DND-41 (cell line): ENCODE measurements around the gene NAV3.

ENCODE experiments used
- ATAC-seq: fragments of 200-7000 bp; cut with Tn5 transposase; 3 replicates; pipeline ENCODE4 v1.9.1; 2021; ENCODE audit warnings: low read depth; ENCODE audit not compliant: insufficient read depth
- DNase-seq: peaks from one replicate; pipeline ENCODE4 v3.0.0-alpha.2; 2020
- H2AFZ ChIP-seq: 2 replicates; pipeline ENCODE4 v1.6.0; 2012; ENCODE audit warnings: low read depth, low read length
- H3K27ac ChIP-seq: 2 replicates; pipeline ENCODE4 v1.5.1; 2012; ENCODE audit warnings: low read length, inconsistent platforms
- H3K27me3 ChIP-seq: fragments of 200-600 bp; sonication (generic); 2 replicates; pipeline ENCODE4 v1.6.0; 2012; ENCODE audit warnings: low read length, mild to moderate bottlenecking, inconsistent platforms; ENCODE audit not compliant: insufficient read depth, poor library complexity
- H3K36me3 ChIP-seq: 2 replicates; pipeline ENCODE4 v1.5.1; 2012; ENCODE audit warnings: low read length, inconsistent platforms; ENCODE audit not compliant: insufficient read depth
- H3K4me1 ChIP-seq: 2 replicates; pipeline ENCODE4 v1.5.1; 2012; ENCODE audit warnings: mild to moderate bottlenecking, low read length; ENCODE audit not compliant: insufficient read depth
- H3K4me2 ChIP-seq: 2 replicates; pipeline ENCODE4 v1.6.0; 2012; ENCODE audit warnings: mild to moderate bottlenecking, moderate library complexity, low read length, inconsistent platforms; ENCODE audit not compliant: insufficient read depth
- H3K4me3 ChIP-seq, 2 experiments: fragments of 200-600 bp in 1 of 2; shearing (Covaris generic) in 1 of 2; 2 replicates each; pipeline ENCODE4 v1.5.1; 2012 to 2016; ENCODE audit warnings: inconsistent platforms in 2 of 2, low read length in 2 of 2, mild to moderate bottlenecking in 2 of 2, low read depth in 1 of 2, moderate library complexity in 1 of 2
- H3K79me2 ChIP-seq: 2 replicates; pipeline ENCODE4 v1.6.0; 2012; ENCODE audit warnings: low read length, inconsistent platforms; ENCODE audit not compliant: insufficient read depth
- H3K9ac ChIP-seq: 2 replicates; pipeline ENCODE4 v1.6.0; 2012; ENCODE audit warnings: low read depth, mild to moderate bottlenecking, inconsistent platforms, low read length, moderate library complexity
- H3K9me3 ChIP-seq: 2 replicates; pipeline ENCODE4 v1.5.1; 2012; ENCODE audit warnings: low read length, moderate library complexity, mild to moderate bottlenecking, inconsistent platforms; ENCODE audit not compliant: insufficient read depth, severe bottlenecking
- H4K20me1 ChIP-seq: 2 replicates; pipeline ENCODE4 v1.6.0; 2012; ENCODE audit warnings: low read length; ENCODE audit not compliant: insufficient read depth
- EZH2 ChIP-seq: IDR thresholded peaks from 3 replicates; pipeline ENCODE4 v1.6.1; 2012; ENCODE audit warnings: borderline replicate concordance, low read depth, mild to moderate bottlenecking, moderate library complexity, low read length, inconsistent platforms; ENCODE audit not compliant: severe bottlenecking
- TF ChIP-seq, protein P1 (sequence below): IDR thresholded peaks from 2 replicates; pipeline ENCODE4 v1.5.1; 2012; ENCODE audit warnings: borderline replicate concordance, low read length, moderate library complexity, mild to moderate bottlenecking; ENCODE audit not compliant: poor library complexity, severe bottlenecking; ENCODE audit errors: extremely low read depth

The NAV3 gene

GRCh38 chr12:77813558-77813957 is 17.1 kb upstream of the NAV3 start:
- no peak overlapping the region for H3K4me2 ChIP-seq
- no peaks in the 10 kb centered on the region for H3K79me2 ChIP-seq
- no peaks in the 10 kb centered on the region for H3K4me1 ChIP-seq
- no peak overlapping the region for H3K27ac ChIP-seq
- no peak overlapping the region for H2AFZ ChIP-seq
- TF ChIP-seq EZH2: no peak
- TF ChIP-seq, protein P1, sequence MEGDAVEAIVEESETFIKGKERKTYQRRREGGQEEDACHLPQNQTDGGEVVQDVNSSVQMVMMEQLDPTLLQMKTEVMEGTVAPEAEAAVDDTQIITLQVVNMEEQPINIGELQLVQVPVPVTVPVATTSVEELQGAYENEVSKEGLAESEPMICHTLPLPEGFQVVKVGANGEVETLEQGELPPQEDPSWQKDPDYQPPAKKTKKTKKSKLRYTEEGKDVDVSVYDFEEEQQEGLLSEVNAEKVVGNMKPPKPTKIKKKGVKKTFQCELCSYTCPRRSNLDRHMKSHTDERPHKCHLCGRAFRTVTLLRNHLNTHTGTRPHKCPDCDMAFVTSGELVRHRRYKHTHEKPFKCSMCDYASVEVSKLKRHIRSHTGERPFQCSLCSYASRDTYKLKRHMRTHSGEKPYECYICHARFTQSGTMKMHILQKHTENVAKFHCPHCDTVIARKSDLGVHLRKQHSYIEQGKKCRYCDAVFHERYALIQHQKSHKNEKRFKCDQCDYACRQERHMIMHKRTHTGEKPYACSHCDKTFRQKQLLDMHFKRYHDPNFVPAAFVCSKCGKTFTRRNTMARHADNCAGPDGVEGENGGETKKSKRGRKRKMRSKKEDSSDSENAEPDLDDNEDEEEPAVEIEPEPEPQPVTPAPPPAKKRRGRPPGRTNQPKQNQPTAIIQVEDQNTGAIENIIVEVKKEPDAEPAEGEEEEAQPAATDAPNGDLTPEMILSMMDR: no peak
- no peaks in the 10 kb centered on the region for H4K20me1 ChIP-seq
- ATAC-seq (no peak), DNase-seq (no peak)
- H3K36me3 ChIP-seq: no peaks in the 10 kb centered on the region
- no peak overlapping the region for H3K4me3 ChIP-seq
- no peaks in the 10 kb centered on the region for H3K27me3 ChIP-seq
- H3K9ac ChIP-seq: no peak overlapping the region
- H3K9me3 ChIP-seq: no peaks in the 10 kb centered on the region

DNA sequence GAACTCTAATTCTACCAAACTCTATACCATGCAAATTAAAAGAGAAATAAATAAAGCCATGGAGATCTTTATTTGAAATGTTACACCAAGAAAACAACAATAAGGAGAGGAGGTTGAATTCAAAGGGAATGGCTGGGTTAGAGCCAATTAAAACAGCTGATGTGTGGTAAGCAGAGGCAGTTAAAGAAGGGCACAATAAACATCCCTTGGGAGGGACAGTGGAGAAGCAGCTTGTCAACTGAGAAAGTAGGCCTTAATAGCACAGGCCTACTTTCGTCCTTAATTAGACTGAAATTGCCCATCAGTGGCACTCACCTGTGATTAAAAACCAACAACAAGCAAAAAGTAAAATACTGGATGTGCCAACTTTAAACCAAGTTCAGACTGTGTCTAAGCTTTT is 16.3 kb upstream of the NAV3 start:
- TF ChIP-seq, protein P1: no peak
- no peak for TF ChIP-seq EZH2
- H3K27me3 ChIP-seq: no peaks in the 10 kb centered on the region
- ATAC-seq (no peak), DNase-seq (no peak)
- no peaks in the 10 kb centered on the region for H3K4me1 ChIP-seq
- no peaks in the 10 kb centered on the region for H3K36me3 ChIP-seq
- H4K20me1 ChIP-seq: no peaks in the 10 kb centered on the region
- no peaks in the 10 kb centered on the region for H3K79me2 ChIP-seq
- H3K4me2 ChIP-seq: no peak overlapping the region
- H3K9ac ChIP-seq: no peak overlapping the region
- no peak overlapping the region for H3K27ac ChIP-seq
- H2AFZ ChIP-seq: no peak overlapping the region
- H3K9me3 ChIP-seq: no peaks in the 10 kb centered on the region
- H3K4me3 ChIP-seq: no peak overlapping the region

DNA sequence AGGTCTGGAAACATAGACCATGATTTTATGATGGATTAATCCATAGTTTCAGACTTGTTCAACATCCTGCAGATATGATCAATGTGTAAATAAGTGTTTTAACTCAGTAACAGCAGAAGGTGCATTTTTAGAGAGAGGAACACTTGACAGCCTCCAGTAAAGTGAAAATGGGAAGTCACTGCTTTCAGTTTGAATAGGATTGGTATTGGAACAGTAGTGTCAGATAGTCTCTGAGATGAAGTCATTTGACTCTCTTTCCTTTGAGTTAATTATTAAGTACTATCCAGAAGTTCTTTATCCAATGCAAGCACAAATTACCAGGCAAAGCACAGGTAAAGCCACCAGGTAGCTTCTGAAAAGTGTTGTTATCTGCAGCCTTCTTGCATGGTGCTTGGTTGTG is 14.5 kb upstream of the NAV3 start:
- Histone ChIP-seq H4K20me1 (no peaks in the 10 kb centered on the region), H3K27ac (no peak overlapping the region), H3K36me3 (no peaks in the 10 kb centered on the region), H3K79me2 (no peaks in the 10 kb centered on the region), H3K4me1 (no peaks in the 10 kb centered on the region), H3K9ac (no peak overlapping the region), H3K4me3 (no peak overlapping the region), H3K4me2 (no peak overlapping the region), H2AFZ (no peak overlapping the region), H3K9me3 (no peaks in the 10 kb centered on the region), H3K27me3 (no peaks in the 10 kb centered on the region)
- TF ChIP-seq, protein P1: no peak
- no peak for TF ChIP-seq EZH2
- DNase-seq: no peak
- no peak for ATAC-seq

DNA sequence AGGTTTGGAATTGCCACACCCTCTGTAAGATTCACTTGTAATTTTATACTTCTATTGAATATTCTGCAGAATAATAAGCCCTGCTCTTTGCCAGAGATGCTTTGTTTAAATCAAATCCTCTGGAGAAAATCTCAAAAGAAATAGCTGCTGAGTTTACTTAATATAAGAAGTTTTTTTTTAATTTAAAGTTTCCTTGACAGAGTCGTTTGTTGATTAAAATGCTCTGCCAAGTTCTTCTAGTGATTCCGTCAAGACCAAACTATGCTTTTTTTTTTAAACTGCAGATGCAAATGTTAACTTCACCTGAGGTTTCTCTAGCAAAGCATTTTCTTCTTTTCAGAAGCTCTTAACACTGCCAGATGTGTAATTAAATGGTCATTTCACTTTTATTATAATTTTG is 13.4 kb upstream of the NAV3 start:
- TF ChIP-seq EZH2: no peak
- TF ChIP-seq, protein P1: no peak
- Histone ChIP-seq H3K4me2 (no peak overlapping the region), H3K79me2 (no peaks in the 10 kb centered on the region), H3K4me1 (no peaks in the 10 kb centered on the region), H3K9ac (no peak overlapping the region), H3K36me3 (no peaks in the 10 kb centered on the region), H3K4me3 (no peak overlapping the region), H4K20me1 (no peaks in the 10 kb centered on the region), H2AFZ (no peak overlapping the region), H3K27ac (no peak overlapping the region), H3K9me3 (no peaks in the 10 kb centered on the region), H3K27me3 (no peaks in the 10 kb centered on the region)
- no peak for ATAC-seq
- no peak for DNase-seq
